ENCODE results near the gene TACR2. TPM values are rescaled to one million over a fixed set of nuclear protein-coding genes. Genes with fewer than 3 reads are reported as not detected.
A peak's percentile ranks its signal among the peaks of the same experiment; 100 is the strongest.

The TACR2 gene
- total and polyA plus RNA-seq, 7 experiments from 2014 or later, result 0.44 to 0.47 TPM; not detected in 5

DNA sequence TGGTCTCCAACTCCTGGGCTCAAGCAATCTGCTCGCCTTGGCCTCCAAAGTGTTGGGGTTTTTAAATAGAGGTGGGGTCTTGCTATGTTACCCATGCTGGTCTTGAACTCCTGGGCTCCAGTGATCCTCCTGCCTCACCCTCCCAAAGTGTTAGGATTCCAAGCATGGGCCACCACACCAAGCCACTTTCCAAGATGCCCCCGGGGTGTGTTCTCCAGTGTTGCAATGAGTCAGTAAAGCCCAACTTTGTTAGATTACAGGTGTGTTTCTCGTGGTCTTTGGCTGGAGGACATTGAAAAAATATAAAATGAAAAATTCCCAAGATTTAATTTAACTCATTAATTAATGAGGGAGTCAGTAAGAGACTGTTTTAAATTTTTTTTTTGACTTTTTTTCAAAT, 29.2 kb downstream of the TACR2 start:
- POLR2A ChIA-PET, result no interaction called here
- no peak overlapping the region for H3K4me3 Mint-ChIP-seq
- Histone ChIP-seq H3K36me3 (ENCODE audit: control insufficient read depth in 2 of 3, insufficient read depth in 3 of 3, low read length in 3 of 3) (peaks cover 8 to 94% (median 22%) of the 10 kb centered on the region in 3 experiments), H3K27ac (ENCODE audit: low read depth, low read length) (no peak overlapping the region), H3K4me3 (ENCODE audit: low read length) (no peak overlapping the region), H3K27me3 (ENCODE audit: control insufficient read depth in 2 of 2, insufficient read depth in 2 of 2, low read length in 2 of 2) (no peaks in the 10 kb centered on the region), H3K9me3 (ENCODE audit: control insufficient read depth in 2 of 3, low read length in 3 of 3) (no peaks in the 10 kb centered on the region), H3K4me1 (ENCODE audit: control insufficient read depth in 2 of 2, insufficient read depth in 2 of 2, low read length in 2 of 2) (peaks cover 4 to 6% of the 10 kb centered on the region in 2 donors)
- H3K27me3 Mint-ChIP-seq, result no peaks in the 10 kb centered on the region
- H3K9me3 Mint-ChIP-seq, result no peaks in the 10 kb centered on the region
- DNase-seq (no peak), ATAC-seq (no peak)
- CTCF ChIA-PET, result interaction anchor here (1.0 kb wide), 1 partner anchor 149 kb away, joined by 3 read pairs; no protein-coding TSS in a partner anchor
- H3K4me1 Mint-ChIP-seq, result peaks cover 4 to 35% (median 17%) of the 10 kb centered on the region in 7 donors
- peak overlapping the region in 5 of 9 donors; percentile 31 to 86 (median 55) for H3K27ac Mint-ChIP-seq
- peaks cover 8 to 53% (median 42%) of the 10 kb centered on the region in 5 donors for H3K36me3 Mint-ChIP-seq
- intact Hi-C loops (cut with micrococcal nuclease), result no loop called here

- peaks cover 2 to 24% (median 9%) of the 10 kb centered on the region in 7 donors for H3K4me1 Mint-ChIP-seq
- H3K9me3 Mint-ChIP-seq, result no peaks in the 10 kb centered on the region
- intact Hi-C loops (cut with micrococcal nuclease), result no loop called here
- no peaks in the 10 kb centered on the region for H3K9me3 ChIP-seq (ENCODE audit: control insufficient read depth in 2 of 3, low read length in 3 of 3)
- peaks cover 8 to 94% (median 26%) of the 10 kb centered on the region in 3 experiments for H3K36me3 ChIP-seq (ENCODE audit: control insufficient read depth in 2 of 3, insufficient read depth in 3 of 3, low read length in 3 of 3)
- H3K4me3 Mint-ChIP-seq, result no peak overlapping the region
- H3K27ac ChIP-seq (ENCODE audit: low read depth, low read length), result no peak overlapping the region
- ChIA-PET POLR2A (interaction anchor here (0.6 to 1.3 kb wide), 2 partner anchors 46 to 258 kb away, joined by 3 to 5 read pairs; no protein-coding TSS in a partner anchor), CTCF (interaction anchor here (0.7 kb wide), 1 partner anchor 12 kb away, joined by 3 read pairs; no protein-coding TSS in a partner anchor)
- peaks cover 8 to 56% (median 41%) of the 10 kb centered on the region in 5 donors for H3K36me3 Mint-ChIP-seq
- H3K27ac Mint-ChIP-seq, result peak overlapping the region in 4 of 9 donors; percentile 34 to 63 (median 40)
- H3K4me3 ChIP-seq (ENCODE audit: low read length), result no peak overlapping the region
- no peaks in the 10 kb centered on the region for H3K4me1 ChIP-seq (ENCODE audit: control insufficient read depth in 2 of 2, insufficient read depth in 2 of 2, low read length in 2 of 2)
- ATAC-seq (no peak), DNase-seq (no peak)
- no peaks in the 10 kb centered on the region for H3K27me3 ChIP-seq (ENCODE audit: control insufficient read depth in 2 of 2, insufficient read depth in 2 of 2, low read length in 2 of 2)
- no peaks in the 10 kb centered on the region for H3K27me3 Mint-ChIP-seq
Measured at GRCh38 chr10:69385454-69386350, 31.0 kb downstream of the TACR2 start.

GRCh38 chr10:69384320-69384719, 32.4 kb downstream of the TACR2 start:
- Mint-ChIP-seq H3K4me3 (no peak overlapping the region), H3K27ac (peak overlapping the region in 7 of 9 donors; percentile 8 to 54 (median 42)), H3K4me1 (peaks cover 0 to 11% (median 0%) of the 10 kb centered on the region in 7 donors), H3K9me3 (no peaks in the 10 kb centered on the region), H3K27me3 (no peaks in the 10 kb centered on the region), H3K36me3 (peaks cover 11 to 66% (median 44%) of the 10 kb centered on the region in 5 donors)
- ATAC-seq (no peak), DNase-seq (no peak)
- Histone ChIP-seq H3K27ac (ENCODE audit: low read depth, low read length) (no peak overlapping the region), H3K4me1 (ENCODE audit: control insufficient read depth in 2 of 2, insufficient read depth in 2 of 2, low read length in 2 of 2) (no peaks in the 10 kb centered on the region), H3K36me3 (ENCODE audit: control insufficient read depth in 2 of 3, insufficient read depth in 3 of 3, low read length in 3 of 3) (peaks cover 18 to 94% (median 23%) of the 10 kb centered on the region in 3 experiments), H3K9me3 (ENCODE audit: control insufficient read depth in 2 of 3, low read length in 3 of 3) (no peaks in the 10 kb centered on the region), H3K4me3 (ENCODE audit: low read length) (no peak overlapping the region), H3K27me3 (ENCODE audit: control insufficient read depth in 2 of 2, insufficient read depth in 2 of 2, low read length in 2 of 2) (no peaks in the 10 kb centered on the region)
- ChIA-PET POLR2A (interaction anchor here (1.0 to 1.3 kb wide), 2 partner anchors 45 to 67 kb away, joined by 3 read pairs; no protein-coding TSS in a partner anchor), CTCF (no interaction called here)
- intact Hi-C loops (cut with micrococcal nuclease), result no loop called here

DNA sequence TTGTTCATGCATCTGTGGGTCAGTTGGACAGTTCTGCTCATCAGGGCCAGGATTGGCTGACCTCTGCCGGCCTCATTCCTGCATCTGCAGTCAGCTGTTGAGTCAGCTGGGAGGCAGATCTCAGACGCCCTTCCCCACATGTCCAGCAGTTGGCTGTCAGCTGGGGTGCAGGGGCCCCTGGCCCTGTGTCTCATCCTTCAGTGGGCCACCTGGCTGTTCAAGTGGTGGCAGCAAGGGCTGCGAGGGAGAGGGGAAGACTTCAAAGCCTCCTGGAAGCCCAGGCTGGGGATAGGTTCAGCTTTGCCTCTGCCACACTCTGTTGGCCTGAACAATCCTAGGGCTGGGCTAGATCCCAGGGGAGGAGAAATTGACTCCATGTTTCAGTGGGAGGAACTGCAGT, 33.2 kb downstream of the TACR2 start:
- intact Hi-C loops (cut with micrococcal nuclease), result no loop called here
- H3K4me1 Mint-ChIP-seq, result peaks cover 0 to 8% (median 0%) of the 10 kb centered on the region in 7 donors
- no peak for ATAC-seq
- DNase-seq, result no peak
- no peaks in the 10 kb centered on the region for H3K27me3 ChIP-seq (ENCODE audit: control insufficient read depth in 2 of 2, insufficient read depth in 2 of 2, low read length in 2 of 2)
- CTCF ChIA-PET, result no interaction called here
- H3K27ac ChIP-seq (ENCODE audit: low read depth, low read length), result no peak overlapping the region
- no peaks in the 10 kb centered on the region for H3K9me3 Mint-ChIP-seq
- POLR2A ChIA-PET, result no interaction called here
- H3K9me3 ChIP-seq (ENCODE audit: control insufficient read depth in 2 of 3, low read length in 3 of 3), result no peaks in the 10 kb centered on the region
- no peaks in the 10 kb centered on the region for H3K4me1 ChIP-seq (ENCODE audit: control insufficient read depth in 2 of 2, insufficient read depth in 2 of 2, low read length in 2 of 2)
- peaks cover 11 to 63% (median 40%) of the 10 kb centered on the region in 5 donors for H3K36me3 Mint-ChIP-seq
- peak overlapping the region in 4 of 9 donors; percentile 28 to 54 (median 42) for H3K27ac Mint-ChIP-seq
- no peak overlapping the region for H3K4me3 Mint-ChIP-seq
- H3K36me3 ChIP-seq (ENCODE audit: control insufficient read depth in 2 of 3, insufficient read depth in 3 of 3, low read length in 3 of 3), result peaks cover 18 to 88% (median 23%) of the 10 kb centered on the region in 3 experiments
- H3K4me3 ChIP-seq (ENCODE audit: low read length), result no peak overlapping the region
- H3K27me3 Mint-ChIP-seq, result no peaks in the 10 kb centered on the region

- DNase-seq (no peak), ATAC-seq (no peak)
- no peaks in the 10 kb centered on the region for H3K27me3 ChIP-seq (ENCODE audit: control insufficient read depth in 2 of 2, insufficient read depth in 2 of 2, low read length in 2 of 2)
- H3K9me3 ChIP-seq (ENCODE audit: control insufficient read depth in 2 of 3, low read length in 3 of 3), result no peaks in the 10 kb centered on the region
- POLR2A ChIA-PET, result interaction anchor here (0.7 to 0.9 kb wide), 2 partner anchors 25 to 283 kb away, joined by 3 read pairs; no protein-coding TSS in a partner anchor
- H3K4me1 ChIP-seq (ENCODE audit: control insufficient read depth in 2 of 2, insufficient read depth in 2 of 2, low read length in 2 of 2), result no peaks in the 10 kb centered on the region
- CTCF ChIA-PET, result interaction anchor here (0.6 to 0.7 kb wide), 2 partner anchors 9 to 54 kb away, joined by 3 read pairs; no protein-coding TSS in a partner anchor
- peaks cover 18 to 89% (median 30%) of the 10 kb centered on the region in 3 experiments for H3K36me3 ChIP-seq (ENCODE audit: control insufficient read depth in 2 of 3, insufficient read depth in 3 of 3, low read length in 3 of 3)
- H3K36me3 Mint-ChIP-seq, result peaks cover 11 to 63% (median 39%) of the 10 kb centered on the region in 5 donors
- H3K27ac ChIP-seq (ENCODE audit: low read depth, low read length), result no peak overlapping the region
- intact Hi-C loops (cut with micrococcal nuclease), result no loop called here
- no peak overlapping the region for H3K4me3 ChIP-seq (ENCODE audit: low read length)
- H3K27me3 Mint-ChIP-seq, result no peaks in the 10 kb centered on the region
- peaks cover 0 to 15% (median 0%) of the 10 kb centered on the region in 7 donors for H3K4me1 Mint-ChIP-seq
- H3K9me3 Mint-ChIP-seq, result no peaks in the 10 kb centered on the region
- H3K4me3 Mint-ChIP-seq, result no peak overlapping the region
- H3K27ac Mint-ChIP-seq, result peak overlapping the region in 2 of 9 donors; percentile 20 to 45
Measured at GRCh38 chr10:69382382-69383117, 34.2 kb downstream of the TACR2 start.

- H3K36me3 ChIP-seq (ENCODE audit: control insufficient read depth in 2 of 3, insufficient read depth in 3 of 3, low read length in 3 of 3), result peaks cover 18 to 89% (median 22%) of the 10 kb centered on the region in 3 experiments
- Mint-ChIP-seq H3K4me1 (peaks cover 3 to 17% (median 7%) of the 10 kb centered on the region in 7 donors), H3K36me3 (peaks cover 7 to 54% (median 29%) of the 10 kb centered on the region in 5 donors), H3K4me3 (no peak overlapping the region), H3K9me3 (no peaks in the 10 kb centered on the region), H3K27me3 (no peaks in the 10 kb centered on the region), H3K27ac (peak overlapping the region in 2 of 9 donors; percentile 47 to 75)
- ChIA-PET POLR2A (no interaction called here), CTCF (no interaction called here)
- ATAC-seq, result no peak
- H3K9me3 ChIP-seq (ENCODE audit: control insufficient read depth in 2 of 3, low read length in 3 of 3), result no peaks in the 10 kb centered on the region
- intact Hi-C loops (cut with micrococcal nuclease), result no loop called here
- H3K27ac ChIP-seq (ENCODE audit: low read depth, low read length), result no peak overlapping the region
- H3K27me3 ChIP-seq (ENCODE audit: control insufficient read depth in 2 of 2, insufficient read depth in 2 of 2, low read length in 2 of 2), result no peaks in the 10 kb centered on the region
- no peaks in the 10 kb centered on the region for H3K4me1 ChIP-seq (ENCODE audit: control insufficient read depth in 2 of 2, insufficient read depth in 2 of 2, low read length in 2 of 2)
- DNase-seq, result no peak
- no peak overlapping the region for H3K4me3 ChIP-seq (ENCODE audit: low read length)
Measured at GRCh38 chr10:69379800-69380199, 36.9 kb downstream of the TACR2 start.
